ENCODE measurements around the gene SLC43A2.

The SLC43A2 gene

DNA sequence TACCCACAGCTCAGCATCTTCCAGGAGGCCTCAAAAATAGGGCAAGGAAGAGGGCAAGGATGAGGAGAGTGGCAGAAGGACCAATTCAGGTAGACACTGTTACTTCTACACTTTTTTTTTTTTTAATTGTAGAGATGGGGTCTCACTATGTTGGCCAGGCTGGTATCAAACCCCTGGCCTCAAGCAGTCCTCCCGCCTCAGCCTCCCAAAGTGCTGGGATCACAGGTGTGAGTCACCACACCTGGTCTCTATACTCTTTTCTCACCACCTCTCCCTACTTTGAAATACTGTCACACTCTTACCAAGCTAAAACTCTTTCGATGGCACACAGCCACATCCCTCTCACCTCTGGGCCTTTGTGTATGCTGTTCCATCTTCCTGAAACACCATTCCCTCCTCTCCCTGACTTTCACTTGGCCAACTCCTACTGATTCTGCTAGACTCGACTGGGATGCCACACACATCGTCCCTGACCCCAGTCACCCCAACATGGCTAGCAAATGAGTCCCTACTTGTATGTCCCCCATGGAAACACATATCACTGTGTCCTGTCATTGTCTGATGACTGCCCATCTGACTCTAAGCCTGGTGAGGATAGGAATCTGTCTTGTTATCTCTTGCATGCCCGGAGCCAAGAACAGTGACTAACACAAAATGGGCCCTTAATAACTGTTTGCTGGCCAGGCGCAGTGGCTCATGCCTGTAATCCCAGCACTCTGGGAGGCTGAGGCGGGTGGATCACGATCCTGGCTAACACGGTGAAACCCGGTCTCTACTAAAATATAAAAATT is 7.2 kb upstream of the SLC43A2 start:
- H3K9ac ChIP-seq (ENCODE audit: low read length in 5 of 5), result no peak overlapping the region
- H3K27me3 ChIP-seq (ENCODE audit: control insufficient read depth in 5 of 5, insufficient read depth in 4 of 5, low read length in 5 of 5), result no peaks in the 10 kb centered on the region
- H3K9me3 ChIP-seq (ENCODE audit: control insufficient read depth in 5 of 5, low read length in 5 of 5), result no peaks in the 10 kb centered on the region
- peaks cover 1 to 14% (median 8%) of the 10 kb centered on the region in 5 donors for H3K4me1 ChIP-seq (ENCODE audit: control insufficient read depth in 5 of 5, insufficient read depth in 5 of 5, low read length in 5 of 5)
- no peak overlapping the region for H3K4me3 ChIP-seq (ENCODE audit: low read depth in 1 of 5, low read length in 5 of 5)
- no peak overlapping the region for H3K27ac ChIP-seq (ENCODE audit: low read depth, low read length)
- peaks cover 0 to 57% (median 32%) of the 10 kb centered on the region in 5 donors for H3K36me3 ChIP-seq (ENCODE audit: control insufficient read depth in 5 of 5, insufficient read depth in 5 of 5, low read length in 5 of 5)

DNA sequence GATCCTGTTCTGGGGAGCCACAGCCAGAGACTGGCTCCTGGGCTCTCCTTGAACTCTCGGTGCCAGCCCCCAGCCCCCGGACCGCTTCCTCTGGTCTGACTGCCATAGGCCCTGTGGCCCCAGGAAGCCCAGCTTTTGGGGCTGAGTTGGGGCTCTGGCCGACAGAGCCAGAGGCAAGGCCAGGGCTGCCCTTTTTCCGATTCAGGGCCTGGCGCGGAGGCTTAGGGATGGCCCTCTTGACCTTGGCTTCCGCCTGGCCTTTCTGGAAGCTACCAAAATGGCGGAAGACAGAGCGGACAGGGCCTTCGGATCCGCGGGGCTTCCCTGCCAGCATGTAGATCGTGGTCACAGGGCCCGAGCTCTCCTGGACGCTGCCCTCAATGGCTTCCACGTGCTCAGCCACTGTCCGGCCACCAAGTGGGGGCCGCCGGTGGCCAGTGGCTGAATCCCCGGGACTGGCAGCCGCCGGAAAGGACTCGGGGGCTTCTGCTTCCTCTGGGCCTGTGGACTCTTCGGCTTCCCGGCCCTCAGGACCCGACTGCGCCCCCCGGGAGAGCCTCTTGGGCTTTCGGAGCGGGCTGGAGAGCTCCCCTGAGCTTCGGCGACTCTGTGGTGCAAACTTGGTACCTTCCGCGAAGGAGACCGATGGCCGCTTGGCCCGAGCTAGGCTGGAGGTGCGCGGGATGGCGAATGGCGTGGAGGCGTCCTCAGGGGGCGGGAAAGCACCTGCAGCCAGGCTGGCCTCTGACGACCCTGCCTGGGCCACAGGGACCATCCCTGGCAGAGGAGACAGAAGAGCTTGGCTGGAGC is 6.4 kb upstream of the SLC43A2 start:
- H3K27me3 ChIP-seq (ENCODE audit: control insufficient read depth in 5 of 5, insufficient read depth in 4 of 5, low read length in 5 of 5), result no peaks in the 10 kb centered on the region
- H3K9me3 ChIP-seq (ENCODE audit: control insufficient read depth in 5 of 5, low read length in 5 of 5), result no peaks in the 10 kb centered on the region
- peaks cover 0 to 49% (median 32%) of the 10 kb centered on the region in 5 donors for H3K36me3 ChIP-seq (ENCODE audit: control insufficient read depth in 5 of 5, insufficient read depth in 5 of 5, low read length in 5 of 5)
- H3K27ac ChIP-seq (ENCODE audit: low read depth, low read length), result no peak overlapping the region
- peaks cover 1 to 19% (median 10%) of the 10 kb centered on the region in 5 donors for H3K4me1 ChIP-seq (ENCODE audit: control insufficient read depth in 5 of 5, insufficient read depth in 5 of 5, low read length in 5 of 5)
- no peak overlapping the region for H3K4me3 ChIP-seq (ENCODE audit: low read depth in 1 of 5, low read length in 5 of 5)
- peak overlapping the region in 2 of 5 donors; percentile 1 to 68 for H3K9ac ChIP-seq (ENCODE audit: low read length in 5 of 5)

DNA sequence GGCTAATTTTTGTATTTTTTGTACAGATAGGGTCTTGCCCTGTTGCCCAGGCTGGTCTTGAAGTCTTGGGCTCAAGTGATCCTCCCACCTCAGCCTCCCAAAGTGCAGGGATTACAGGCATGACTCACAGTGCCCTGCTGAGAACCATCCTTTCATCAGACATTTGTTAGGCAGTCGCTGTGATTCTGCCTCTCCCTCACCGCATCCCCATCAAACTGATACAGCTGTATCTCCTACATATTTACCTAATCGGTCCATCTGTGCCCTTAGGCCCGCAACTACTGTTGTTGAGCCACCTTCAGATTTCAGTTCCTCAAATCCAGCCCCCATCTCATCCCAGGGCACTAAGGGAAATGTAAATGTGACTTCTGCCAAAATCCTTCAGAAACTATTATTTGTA is 2.0 kb upstream of the SLC43A2 start:
- Histone ChIP-seq H3K27me3 (ENCODE audit: control insufficient read depth in 5 of 5, insufficient read depth in 4 of 5, low read length in 5 of 5) (no peaks in the 10 kb centered on the region), H3K4me3 (ENCODE audit: low read depth in 1 of 5, low read length in 5 of 5) (no peak overlapping the region), H3K9ac (ENCODE audit: low read length in 5 of 5) (no peak overlapping the region), H3K4me1 (ENCODE audit: control insufficient read depth in 5 of 5, insufficient read depth in 5 of 5, low read length in 5 of 5) (peaks cover 7 to 58% (median 43%) of the 10 kb centered on the region in 5 donors), H3K9me3 (ENCODE audit: control insufficient read depth in 5 of 5, low read length in 5 of 5) (no peaks in the 10 kb centered on the region), H3K36me3 (ENCODE audit: control insufficient read depth in 5 of 5, insufficient read depth in 5 of 5, low read length in 5 of 5) (peaks cover 0 to 14% (median 9%) of the 10 kb centered on the region in 5 donors), H3K27ac (ENCODE audit: low read depth, low read length) (no peak overlapping the region)

DNA sequence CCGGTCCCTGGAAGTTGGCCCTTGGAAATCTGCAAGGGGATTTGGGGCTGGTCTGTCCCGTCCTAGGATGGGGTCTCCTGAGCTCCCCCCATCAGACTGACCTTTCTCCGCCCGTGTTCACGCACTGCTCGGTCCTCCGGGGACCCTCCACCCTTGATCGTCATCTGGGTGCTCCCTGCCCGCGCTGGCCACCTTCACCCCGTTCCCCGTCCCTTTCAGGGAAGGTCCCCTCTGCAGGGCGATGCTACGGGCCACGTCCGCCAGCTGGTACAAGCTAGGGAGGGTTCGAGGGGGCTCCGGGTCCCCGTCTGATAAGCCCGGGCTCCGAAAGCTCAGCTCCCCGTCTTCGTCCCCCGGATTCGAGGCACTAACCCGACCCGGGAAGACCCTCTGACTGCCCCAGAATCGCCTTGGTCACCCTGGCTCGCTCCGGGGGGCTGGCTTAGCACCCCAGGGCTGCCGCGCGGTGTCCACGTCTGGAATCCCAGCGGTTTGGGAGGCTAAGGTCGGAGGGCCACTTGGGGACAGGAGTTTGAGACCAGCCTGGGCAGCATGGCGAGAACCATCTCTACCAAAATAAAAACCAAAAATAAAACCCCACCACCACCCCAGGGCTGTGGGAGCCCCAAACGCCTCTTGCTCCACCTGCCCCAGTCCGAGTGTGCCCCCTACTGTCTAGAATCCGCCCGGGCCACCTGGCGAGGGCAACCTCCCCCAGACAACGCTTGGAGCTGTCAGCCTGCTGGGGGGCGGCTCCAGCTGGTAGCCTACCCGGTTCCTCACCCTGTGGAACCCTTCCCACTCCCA is 1.1 kb upstream of the SLC43A2 start:
- Histone ChIP-seq H3K4me1 (ENCODE audit: control insufficient read depth in 5 of 5, insufficient read depth in 5 of 5, low read length in 5 of 5) (peaks cover 7 to 64% (median 47%) of the 10 kb centered on the region in 5 donors), H3K9me3 (ENCODE audit: control insufficient read depth in 5 of 5, low read length in 5 of 5) (no peaks in the 10 kb centered on the region), H3K27me3 (ENCODE audit: control insufficient read depth in 5 of 5, insufficient read depth in 4 of 5, low read length in 5 of 5) (no peaks in the 10 kb centered on the region), H3K4me3 (ENCODE audit: low read depth in 1 of 5, low read length in 5 of 5) (peak overlapping the region; percentile 53 to 95 (median 70)), H3K27ac (ENCODE audit: low read depth, low read length) (peak overlapping the region; percentile 84), H3K36me3 (ENCODE audit: control insufficient read depth in 5 of 5, insufficient read depth in 5 of 5, low read length in 5 of 5) (peaks cover 0 to 8% (median 0%) of the 10 kb centered on the region in 5 donors), H3K9ac (ENCODE audit: low read length in 5 of 5) (peak overlapping the region in 4 of 5 donors; percentile 6 to 77 (median 72))

DNA sequence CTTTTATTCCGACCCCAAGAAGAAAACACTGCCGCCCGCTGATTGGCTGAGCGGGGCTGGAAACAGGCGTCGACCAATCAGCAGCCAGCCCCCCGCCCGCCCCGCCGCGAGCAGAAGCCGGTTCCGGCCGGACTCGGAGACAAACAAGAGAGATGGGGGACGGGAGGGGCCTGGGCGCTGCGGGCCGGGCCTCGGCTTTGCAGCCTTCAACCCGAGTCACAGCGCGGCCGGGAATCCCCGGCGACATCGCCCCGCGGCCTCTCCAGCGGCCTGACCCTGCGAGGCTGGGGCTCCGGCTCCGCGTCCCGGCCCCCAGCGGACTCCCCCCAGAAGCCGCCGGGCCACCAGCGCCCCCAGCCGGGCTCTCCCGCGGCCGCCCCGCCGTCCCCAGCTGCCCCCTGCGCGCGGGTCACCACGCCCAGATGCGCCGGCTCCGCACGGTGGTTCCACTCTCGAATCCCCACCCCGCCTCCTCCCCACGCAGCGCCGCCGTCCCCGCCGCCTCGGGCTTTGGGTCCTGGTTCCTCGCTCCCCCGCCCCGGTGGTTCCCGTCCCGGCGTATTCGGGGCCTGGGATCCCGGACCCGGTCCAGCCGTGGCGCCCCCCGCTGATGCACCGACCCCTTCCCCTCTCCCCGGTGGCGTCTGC is 346 bp upstream of the SLC43A2 start:
- Histone ChIP-seq H3K4me1 (ENCODE audit: control insufficient read depth in 5 of 5, insufficient read depth in 5 of 5, low read length in 5 of 5) (peaks cover 6 to 61% (median 43%) of the 10 kb centered on the region in 5 donors), H3K27me3 (ENCODE audit: control insufficient read depth in 5 of 5, insufficient read depth in 4 of 5, low read length in 5 of 5) (no peaks in the 10 kb centered on the region)

DNA sequence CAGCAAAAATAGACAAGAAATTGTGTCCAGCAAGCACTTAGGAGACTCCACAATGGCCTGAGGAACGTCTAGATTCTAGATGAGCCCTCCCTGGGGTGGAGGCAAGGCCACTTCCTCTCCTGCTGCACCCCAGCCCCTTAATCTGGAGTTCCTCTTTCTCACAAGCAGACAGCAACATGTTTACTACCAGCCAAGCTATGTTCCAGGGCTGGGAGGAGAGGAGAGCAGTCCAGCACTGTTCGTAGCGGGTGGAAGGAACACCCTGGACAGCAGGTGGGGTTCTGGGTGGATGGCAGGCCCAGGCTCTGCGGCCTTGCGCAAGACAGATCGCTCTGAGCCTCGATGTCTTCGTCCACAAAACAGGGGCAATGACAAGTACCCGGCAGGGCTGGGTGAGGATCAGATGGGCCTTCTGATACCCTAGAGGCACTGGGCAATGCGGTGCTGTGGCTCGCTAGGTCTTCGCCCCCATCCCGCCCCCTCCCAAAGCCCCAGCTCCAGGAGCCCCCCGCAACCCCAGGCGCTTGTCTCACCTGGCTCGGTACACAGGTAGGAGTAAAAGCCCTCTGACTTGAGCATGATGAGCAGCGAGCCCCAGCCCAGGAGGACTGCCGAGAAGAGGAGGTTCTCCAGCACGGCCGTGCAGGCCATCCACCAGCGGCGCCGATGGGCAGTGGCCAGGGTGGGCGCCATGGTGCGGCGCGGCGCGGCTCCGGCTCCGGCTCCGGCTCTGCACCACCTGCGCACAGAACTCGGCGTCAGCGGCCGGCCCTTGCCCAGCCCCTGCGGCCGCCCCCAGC is 1.3 kb downstream of the SLC43A2 start:
- H3K27me3 ChIP-seq (ENCODE audit: control insufficient read depth in 5 of 5, insufficient read depth in 4 of 5, low read length in 5 of 5), result no peaks in the 10 kb centered on the region
- H3K4me1 ChIP-seq (ENCODE audit: control insufficient read depth in 5 of 5, insufficient read depth in 5 of 5, low read length in 5 of 5), result peaks cover 6 to 65% (median 48%) of the 10 kb centered on the region in 5 donors
- peak overlapping the region in 4 of 5 donors; percentile 64 to 77 (median 67) for H3K9ac ChIP-seq (ENCODE audit: low read length in 5 of 5)
- peak overlapping the region; percentile 38 to 95 (median 74) for H3K4me3 ChIP-seq (ENCODE audit: low read depth in 1 of 5, low read length in 5 of 5)
- H3K27ac ChIP-seq (ENCODE audit: low read depth, low read length), result peak overlapping the region; percentile 84
- H3K36me3 ChIP-seq (ENCODE audit: control insufficient read depth in 5 of 5, insufficient read depth in 5 of 5, low read length in 5 of 5), result peaks cover 0 to 12% (median 3%) of the 10 kb centered on the region in 5 donors
- no peaks in the 10 kb centered on the region for H3K9me3 ChIP-seq (ENCODE audit: control insufficient read depth in 5 of 5, low read length in 5 of 5)

More for the DNA sequence above, 346 bp upstream of the SLC43A2 start:
- H3K4me3 ChIP-seq (ENCODE audit: low read depth in 1 of 5, low read length in 5 of 5), result peak overlapping the region; percentile 53 to 95 (median 70)
- H3K27ac ChIP-seq (ENCODE audit: low read depth, low read length), result peak overlapping the region; percentile 84
- H3K9ac ChIP-seq (ENCODE audit: low read length in 5 of 5), result peak overlapping the region in 4 of 5 donors; percentile 32 to 77 (median 72)
- H3K9me3 ChIP-seq (ENCODE audit: control insufficient read depth in 5 of 5, low read length in 5 of 5), result no peaks in the 10 kb centered on the region
- peaks cover 0 to 6% (median 0%) of the 10 kb centered on the region in 5 donors for H3K36me3 ChIP-seq (ENCODE audit: control insufficient read depth in 5 of 5, insufficient read depth in 5 of 5, low read length in 5 of 5)

DNA sequence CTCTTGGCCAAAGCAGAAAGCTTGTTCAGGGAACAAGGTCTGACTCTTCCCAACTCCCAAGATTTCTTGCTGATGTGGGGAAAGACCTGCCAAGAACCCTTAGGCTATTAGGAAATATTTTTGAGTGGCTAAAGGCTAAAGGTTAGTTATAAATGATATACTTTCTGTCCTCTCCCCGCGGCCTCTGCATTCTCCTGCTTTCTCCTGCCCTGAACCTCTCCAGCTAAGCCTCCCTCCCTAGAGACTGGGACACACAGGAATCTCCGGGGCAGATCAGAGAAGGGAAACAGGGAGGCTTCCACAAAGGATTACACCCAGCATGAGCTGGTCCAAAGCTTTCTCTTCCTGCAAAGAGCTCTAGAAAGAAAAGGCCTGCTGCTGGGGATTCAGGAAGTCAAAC is 2.3 kb downstream of the SLC43A2 start:
- no peaks in the 10 kb centered on the region for H3K27me3 ChIP-seq (ENCODE audit: control insufficient read depth in 5 of 5, insufficient read depth in 4 of 5, low read length in 5 of 5)
- no peaks in the 10 kb centered on the region for H3K9me3 ChIP-seq (ENCODE audit: control insufficient read depth in 5 of 5, low read length in 5 of 5)
- peak overlapping the region; percentile 37 to 95 (median 70) for H3K4me3 ChIP-seq (ENCODE audit: low read depth in 1 of 5, low read length in 5 of 5)
- peaks cover 0 to 18% (median 6%) of the 10 kb centered on the region in 5 donors for H3K36me3 ChIP-seq (ENCODE audit: control insufficient read depth in 5 of 5, insufficient read depth in 5 of 5, low read length in 5 of 5)
- H3K9ac ChIP-seq (ENCODE audit: low read length in 5 of 5), result peak overlapping the region in 4 of 5 donors; percentile 5 to 67 (median 66)
- H3K4me1 ChIP-seq (ENCODE audit: control insufficient read depth in 5 of 5, insufficient read depth in 5 of 5, low read length in 5 of 5), result peaks cover 7 to 70% (median 54%) of the 10 kb centered on the region in 5 donors
- peak overlapping the region; percentile 84 for H3K27ac ChIP-seq (ENCODE audit: low read depth, low read length)

DNA sequence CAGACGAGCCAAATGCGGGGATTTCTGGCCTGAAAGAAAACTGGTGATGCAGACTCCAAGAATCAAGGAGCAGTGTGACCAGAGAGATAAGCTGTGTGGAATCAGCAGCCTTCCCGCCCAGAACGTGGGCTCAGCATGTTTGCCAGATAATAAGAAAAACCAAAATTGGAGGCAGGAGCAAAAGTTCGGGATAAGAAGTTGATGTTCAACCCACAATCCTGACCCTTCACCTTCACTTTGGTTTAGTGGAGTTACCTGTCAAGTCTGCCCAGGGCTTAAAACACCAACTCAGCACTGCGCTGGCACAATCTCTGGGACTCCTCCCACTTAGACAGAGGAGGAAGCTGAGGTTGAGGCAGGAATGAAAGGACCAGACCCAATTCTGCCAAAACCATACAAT is 3.1 kb downstream of the SLC43A2 start:
- Histone ChIP-seq H3K9me3 (ENCODE audit: control insufficient read depth in 5 of 5, low read length in 5 of 5) (no peaks in the 10 kb centered on the region), H3K4me3 (ENCODE audit: low read depth in 1 of 5, low read length in 5 of 5) (no peak overlapping the region), H3K27ac (ENCODE audit: low read depth, low read length) (peak overlapping the region; percentile 84), H3K4me1 (ENCODE audit: control insufficient read depth in 5 of 5, insufficient read depth in 5 of 5, low read length in 5 of 5) (peaks cover 7 to 72% (median 61%) of the 10 kb centered on the region in 5 donors), H3K27me3 (ENCODE audit: control insufficient read depth in 5 of 5, insufficient read depth in 4 of 5, low read length in 5 of 5) (no peaks in the 10 kb centered on the region), H3K9ac (ENCODE audit: low read length in 5 of 5) (peak overlapping the region in 2 of 5 donors; percentile 45 to 46), H3K36me3 (ENCODE audit: control insufficient read depth in 5 of 5, insufficient read depth in 5 of 5, low read length in 5 of 5) (peaks cover 0 to 24% (median 6%) of the 10 kb centered on the region in 5 donors)

Measured in subcutaneous abdominal adipose tissue (tissue), 5 donors.